T-helper 1 cell treated with Interleukin-12 subunit alpha and Interleukin-12 subunit beta and Interleukin-4 antibody, amounts not matched to agents 30 μg/mL and 1 μg/mL, for 36 hours (primary cell): ENCODE data around the gene L3HYPDH.

ENCODE experiments used
- H3K27ac Mint-ChIP-seq: one replicate; pipeline ENCODE4 v1.8.0; 2021; ENCODE audit warnings: mild to moderate bottlenecking, mixed read lengths
- H3K27me3 Mint-ChIP-seq: one replicate; pipeline ENCODE4 v1.8.0; 2021; ENCODE audit warnings: low read depth, mixed read lengths
- H3K36me3 Mint-ChIP-seq: one replicate; pipeline ENCODE4 v1.8.0; 2021; ENCODE audit warnings: low read depth, mixed read lengths
- H3K4me1 Mint-ChIP-seq: one replicate; pipeline ENCODE4 v1.8.0; 2021; ENCODE audit warnings: low read depth, mixed read lengths
- H3K4me3 Mint-ChIP-seq: one replicate; pipeline ENCODE4 v1.8.0; 2021; ENCODE audit warnings: mild to moderate bottlenecking, moderate library complexity, mixed read lengths
- H3K9me3 Mint-ChIP-seq: one replicate; pipeline ENCODE4 v1.8.0; 2021; ENCODE audit warnings: mixed read lengths

Gene L3HYPDH

DNA sequence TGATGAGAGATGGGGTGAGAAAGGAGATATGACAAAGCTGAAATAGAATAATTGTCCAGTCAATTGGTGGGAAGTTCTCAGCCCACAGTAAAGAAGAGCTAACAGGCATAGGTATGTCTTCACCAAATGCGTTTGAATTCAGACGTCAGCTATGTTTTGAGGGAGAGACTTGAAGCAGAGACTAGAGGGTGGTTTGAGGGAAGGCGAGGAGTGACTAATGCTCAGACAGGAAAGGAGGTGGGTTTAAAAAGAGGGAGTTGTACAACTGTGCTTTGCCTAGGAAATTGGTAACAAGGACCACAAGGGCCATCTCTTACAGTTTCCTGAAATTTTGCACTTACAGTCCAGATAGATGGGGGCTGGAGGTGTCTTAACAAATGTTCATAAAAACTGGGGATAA is 6.5 kb upstream of the L3HYPDH start:
- Mint-ChIP-seq H3K4me1 (peaks cover 34% of the 10 kb centered on the region), H3K9me3 (no peaks in the 10 kb centered on the region), H3K27me3 (no peaks in the 10 kb centered on the region), H3K27ac (no peak overlapping the region), H3K36me3 (peaks cover 49% of the 10 kb centered on the region), H3K4me3 (no peak overlapping the region)

DNA sequence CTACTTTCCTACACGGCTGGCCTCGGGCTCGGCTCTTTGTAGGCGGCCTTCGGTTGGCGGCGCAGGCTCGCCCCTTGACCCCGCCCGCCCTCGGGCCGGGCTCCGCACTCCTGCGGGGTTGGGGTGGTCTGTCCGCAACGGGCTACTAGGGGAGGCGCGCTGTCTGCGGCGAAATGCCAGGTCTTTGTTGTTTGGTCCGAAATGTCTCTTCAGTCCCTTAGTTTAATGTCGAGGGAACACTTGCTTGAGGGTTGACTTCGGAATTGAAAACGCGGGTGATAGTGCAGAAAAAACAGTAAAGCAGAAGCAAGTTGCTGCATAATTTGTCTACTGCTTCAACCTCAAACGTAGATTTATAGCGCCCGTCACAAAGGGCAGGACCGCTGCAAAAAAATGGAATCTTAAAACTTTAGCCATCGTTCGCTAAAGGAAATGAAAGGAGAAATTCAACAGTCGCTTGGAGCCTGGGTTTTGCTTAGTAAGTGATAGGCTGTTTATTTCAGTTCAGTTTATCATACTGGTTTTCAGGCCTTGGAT is 499 bp upstream of the L3HYPDH start:
- peaks cover 55% of the 10 kb centered on the region for H3K4me1 Mint-ChIP-seq

DNA sequence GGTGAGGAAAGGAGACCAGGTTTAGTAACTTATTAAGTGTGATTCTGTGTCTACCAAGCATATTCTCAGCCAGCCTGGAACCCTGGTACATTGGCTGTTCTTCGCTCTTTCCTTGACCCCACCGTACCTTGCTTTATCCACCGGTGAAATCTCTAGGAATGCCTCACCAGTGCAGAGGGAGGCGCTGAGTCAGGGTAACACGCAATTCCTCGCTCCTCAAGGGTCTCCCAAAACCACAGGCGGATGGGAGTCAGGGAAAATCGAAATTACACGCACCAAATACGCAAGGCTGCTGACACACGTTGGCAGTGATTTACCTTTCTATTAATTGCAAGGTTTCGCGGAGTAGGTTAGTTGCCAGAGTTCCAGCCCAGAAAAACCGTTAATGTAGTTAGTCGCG is 845 bp downstream of the L3HYPDH start:
- Mint-ChIP-seq H3K4me1 (peaks cover 46% of the 10 kb centered on the region), H3K27me3 (no peaks in the 10 kb centered on the region), H3K36me3 (peaks cover 5% of the 10 kb centered on the region), H3K9me3 (no peaks in the 10 kb centered on the region), H3K27ac (peak overlapping the region; percentile 37), H3K4me3 (peak overlapping the region; percentile 92)

More for the DNA sequence above, 499 bp upstream of the L3HYPDH start:
- Mint-ChIP-seq H3K36me3 (peaks cover 17% of the 10 kb centered on the region), H3K27ac (peak overlapping the region; percentile 91), H3K27me3 (no peaks in the 10 kb centered on the region), H3K9me3 (no peaks in the 10 kb centered on the region), H3K4me3 (peak overlapping the region; percentile 92)

DNA sequence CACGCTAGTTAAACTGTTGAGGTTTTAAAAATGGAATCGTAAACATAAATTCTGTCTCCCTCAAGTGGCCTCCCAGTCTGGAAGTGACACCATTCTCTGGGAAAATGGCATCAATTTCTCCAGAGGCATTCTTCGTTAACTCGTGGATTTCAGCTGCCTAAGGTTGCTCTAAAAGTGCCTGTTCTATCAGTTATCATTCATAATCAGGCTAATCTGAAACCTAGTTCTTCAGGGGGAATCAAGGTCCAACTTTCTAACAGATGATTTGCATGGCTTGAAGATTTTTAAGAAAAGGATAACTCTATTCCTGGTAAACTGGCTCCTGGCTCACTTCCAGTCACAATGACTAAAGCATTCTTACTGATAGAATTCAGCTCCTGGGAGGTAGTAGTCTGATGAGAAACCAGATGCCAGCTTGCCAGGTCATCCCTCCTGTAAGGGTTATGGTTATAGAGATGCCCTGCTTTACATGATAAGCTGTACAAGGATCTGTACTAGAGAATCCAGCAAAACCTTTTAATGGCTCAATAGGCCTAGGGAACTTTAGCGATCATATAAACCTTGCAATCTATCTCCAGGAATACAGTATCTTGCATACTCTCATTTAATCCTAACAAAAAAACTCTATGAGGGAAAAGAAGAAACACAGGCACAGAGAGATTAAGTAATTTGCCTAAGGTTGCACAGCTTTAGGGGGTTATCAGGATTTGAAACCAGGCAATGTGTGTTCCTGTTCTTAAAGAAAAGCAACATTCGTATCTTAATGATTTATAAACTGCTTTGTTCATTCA is 1.5 kb downstream of the L3HYPDH start:
- Mint-ChIP-seq H3K4me3 (peak overlapping the region; percentile 92), H3K27me3 (no peaks in the 10 kb centered on the region), H3K4me1 (peaks cover 44% of the 10 kb centered on the region), H3K27ac (peak overlapping the region; percentile 37), H3K9me3 (no peaks in the 10 kb centered on the region), H3K36me3 (peaks cover 4% of the 10 kb centered on the region)

DNA sequence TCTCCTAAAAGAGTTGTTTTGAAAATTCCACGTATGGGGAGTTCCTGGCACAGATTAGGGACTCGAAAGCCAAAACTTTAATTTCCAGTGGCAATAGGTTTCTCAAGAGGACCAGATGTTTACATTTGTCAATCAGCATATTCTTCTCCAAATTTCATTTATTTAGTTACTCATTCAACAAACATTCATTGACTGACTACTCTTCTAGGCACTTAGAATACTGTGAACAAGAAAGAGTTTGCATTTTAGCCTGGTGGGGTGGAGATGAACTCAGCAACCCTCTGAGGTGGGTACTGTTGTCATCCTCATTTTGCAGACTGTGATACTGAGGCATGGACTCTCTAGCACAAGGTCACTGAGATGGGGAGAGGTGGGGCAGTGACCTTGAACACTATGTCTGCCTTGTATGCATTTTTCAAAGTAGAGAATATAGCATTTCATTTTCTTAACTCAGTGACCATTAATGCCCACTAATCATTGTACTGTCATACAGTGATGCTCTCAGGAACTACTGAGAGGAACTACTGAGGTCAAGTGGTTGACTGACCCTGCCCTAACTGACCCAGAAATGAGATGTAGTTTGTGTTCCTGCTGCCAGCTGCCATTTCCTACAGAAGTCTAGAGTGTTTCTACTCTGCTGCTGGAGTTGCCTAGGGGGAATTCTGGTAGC is 2.2 kb downstream of the L3HYPDH start:
- Mint-ChIP-seq H3K27me3 (no peaks in the 10 kb centered on the region), H3K9me3 (no peaks in the 10 kb centered on the region), H3K36me3 (peaks cover 2% of the 10 kb centered on the region), H3K27ac (no peak overlapping the region), H3K4me1 (peaks cover 42% of the 10 kb centered on the region), H3K4me3 (peak overlapping the region; percentile 92)

DNA sequence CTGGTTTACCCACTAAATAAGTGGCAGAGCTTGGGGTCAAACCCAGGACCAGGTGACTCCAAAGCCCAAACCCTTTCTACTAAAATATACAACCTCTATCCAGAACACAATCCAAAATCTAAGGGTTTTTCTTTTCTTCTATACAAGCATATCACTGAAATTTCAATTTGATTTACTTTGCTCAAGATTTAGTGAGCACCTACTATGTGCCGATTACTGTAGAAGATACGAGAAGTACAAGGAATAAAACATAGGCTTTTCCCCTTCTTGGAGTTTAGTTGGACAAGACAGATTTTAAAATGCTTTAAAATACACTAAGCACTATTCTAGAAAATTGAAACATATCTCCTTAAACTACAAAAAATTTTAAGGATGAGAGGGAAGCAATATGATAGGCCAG is 2.8 kb downstream of the L3HYPDH start:
- H3K36me3 Mint-ChIP-seq = peaks cover 2% of the 10 kb centered on the region
- no peaks in the 10 kb centered on the region for H3K9me3 Mint-ChIP-seq
- no peaks in the 10 kb centered on the region for H3K27me3 Mint-ChIP-seq
- no peak overlapping the region for H3K4me3 Mint-ChIP-seq
- no peak overlapping the region for H3K27ac Mint-ChIP-seq
- peaks cover 41% of the 10 kb centered on the region for H3K4me1 Mint-ChIP-seq

DNA sequence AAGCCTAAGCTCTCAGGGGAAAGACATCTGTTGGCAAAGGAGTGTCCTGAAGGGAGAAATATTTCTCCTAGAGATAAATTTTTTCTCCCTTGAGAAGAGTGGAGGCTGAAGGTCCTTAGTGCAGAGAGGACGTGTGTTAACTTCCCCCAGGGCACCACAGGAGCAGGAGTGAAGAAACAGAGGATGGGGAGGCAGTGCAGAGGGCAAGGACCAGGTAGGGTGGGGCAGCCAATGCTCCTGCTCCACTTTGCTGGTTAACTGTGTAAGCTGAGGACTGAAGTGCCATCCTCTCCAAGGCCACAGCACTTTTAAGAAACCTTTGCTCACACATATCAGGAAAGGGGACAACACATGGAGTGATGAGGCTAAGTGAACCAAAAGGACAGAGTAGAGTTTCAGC is 4.0 kb downstream of the L3HYPDH start:
- peak overlapping the region; percentile 16 for H3K27ac Mint-ChIP-seq
- H3K4me1 Mint-ChIP-seq = peaks cover 37% of the 10 kb centered on the region
- peaks cover 2% of the 10 kb centered on the region for H3K36me3 Mint-ChIP-seq
- peak overlapping the region; percentile 28 for H3K4me3 Mint-ChIP-seq
- no peaks in the 10 kb centered on the region for H3K9me3 Mint-ChIP-seq
- H3K27me3 Mint-ChIP-seq = no peaks in the 10 kb centered on the region

DNA sequence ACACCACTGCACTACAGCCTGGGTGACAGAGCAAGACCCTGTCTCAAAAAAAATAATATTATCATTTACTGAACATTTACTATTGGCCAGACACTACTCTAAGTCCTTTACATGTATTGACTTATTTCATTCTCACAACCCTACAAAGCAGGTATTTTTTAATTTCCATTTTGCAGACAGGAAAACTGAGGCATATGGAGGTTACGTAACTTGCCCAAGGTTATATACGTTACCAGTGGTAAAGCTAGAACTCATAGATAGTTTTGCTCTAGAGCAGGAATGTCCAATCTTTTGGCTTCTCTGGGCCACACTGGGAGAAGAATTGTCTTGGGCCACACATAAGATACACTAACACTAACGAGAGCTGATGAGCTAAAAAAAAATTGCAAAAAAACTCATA is 5.7 kb downstream of the L3HYPDH start:
- Mint-ChIP-seq H3K36me3 (peaks cover 4% of the 10 kb centered on the region), H3K9me3 (no peaks in the 10 kb centered on the region), H3K4me1 (peaks cover 36% of the 10 kb centered on the region), H3K27ac (no peak overlapping the region), H3K4me3 (no peak overlapping the region), H3K27me3 (no peaks in the 10 kb centered on the region)

DNA sequence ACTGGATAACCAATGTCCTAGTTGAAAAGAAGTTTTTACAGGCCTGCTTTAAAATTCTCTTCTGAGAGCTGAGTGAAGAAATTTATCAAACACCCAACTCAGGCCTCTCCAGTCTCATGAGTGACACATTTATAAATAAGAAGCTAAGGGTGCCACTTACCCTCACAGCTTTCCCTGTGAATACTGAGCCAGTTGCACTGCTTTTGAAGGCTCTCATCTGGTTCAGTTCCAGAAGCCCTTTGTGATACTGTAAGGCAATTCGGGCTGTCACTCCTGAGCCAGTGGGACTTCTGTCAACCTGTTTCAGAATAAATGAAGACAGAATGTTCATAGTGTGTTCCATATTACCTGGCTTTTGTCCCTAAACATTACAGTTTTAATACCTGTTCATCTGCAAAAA is 8.5 kb downstream of the L3HYPDH start:
- H3K9me3 Mint-ChIP-seq = no peaks in the 10 kb centered on the region

DNA sequence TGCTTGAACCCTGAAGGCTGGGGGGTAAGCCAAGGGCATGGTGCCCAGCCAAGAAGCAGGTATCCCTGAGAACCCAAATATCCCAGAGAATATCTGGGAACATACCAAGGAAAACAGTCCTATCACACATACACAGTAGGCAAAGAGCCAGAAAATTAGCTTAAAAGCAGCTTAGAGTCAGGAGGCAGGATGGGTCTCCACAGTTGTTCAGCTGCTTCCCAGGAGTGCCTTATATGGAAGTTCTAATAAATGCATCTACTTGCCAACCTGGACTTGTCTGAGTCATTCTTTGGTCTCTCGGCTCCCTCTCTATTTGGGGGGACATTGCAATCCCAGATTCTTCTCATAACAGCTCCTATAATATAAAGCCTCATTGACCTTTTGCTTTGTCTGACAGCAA is 10.0 kb downstream of the L3HYPDH start:
- Mint-ChIP-seq H3K36me3 (peaks cover 5% of the 10 kb centered on the region), H3K4me1 (peaks cover 2% of the 10 kb centered on the region), H3K27me3 (no peaks in the 10 kb centered on the region), H3K9me3 (no peaks in the 10 kb centered on the region), H3K4me3 (no peak overlapping the region), H3K27ac (no peak overlapping the region)

More for the DNA sequence above, 8.5 kb downstream of the L3HYPDH start:
- peaks cover 10% of the 10 kb centered on the region for H3K4me1 Mint-ChIP-seq
- H3K27ac Mint-ChIP-seq = no peak overlapping the region
- H3K27me3 Mint-ChIP-seq = no peaks in the 10 kb centered on the region
- peaks cover 7% of the 10 kb centered on the region for H3K36me3 Mint-ChIP-seq
- H3K4me3 Mint-ChIP-seq = no peak overlapping the region

DNA sequence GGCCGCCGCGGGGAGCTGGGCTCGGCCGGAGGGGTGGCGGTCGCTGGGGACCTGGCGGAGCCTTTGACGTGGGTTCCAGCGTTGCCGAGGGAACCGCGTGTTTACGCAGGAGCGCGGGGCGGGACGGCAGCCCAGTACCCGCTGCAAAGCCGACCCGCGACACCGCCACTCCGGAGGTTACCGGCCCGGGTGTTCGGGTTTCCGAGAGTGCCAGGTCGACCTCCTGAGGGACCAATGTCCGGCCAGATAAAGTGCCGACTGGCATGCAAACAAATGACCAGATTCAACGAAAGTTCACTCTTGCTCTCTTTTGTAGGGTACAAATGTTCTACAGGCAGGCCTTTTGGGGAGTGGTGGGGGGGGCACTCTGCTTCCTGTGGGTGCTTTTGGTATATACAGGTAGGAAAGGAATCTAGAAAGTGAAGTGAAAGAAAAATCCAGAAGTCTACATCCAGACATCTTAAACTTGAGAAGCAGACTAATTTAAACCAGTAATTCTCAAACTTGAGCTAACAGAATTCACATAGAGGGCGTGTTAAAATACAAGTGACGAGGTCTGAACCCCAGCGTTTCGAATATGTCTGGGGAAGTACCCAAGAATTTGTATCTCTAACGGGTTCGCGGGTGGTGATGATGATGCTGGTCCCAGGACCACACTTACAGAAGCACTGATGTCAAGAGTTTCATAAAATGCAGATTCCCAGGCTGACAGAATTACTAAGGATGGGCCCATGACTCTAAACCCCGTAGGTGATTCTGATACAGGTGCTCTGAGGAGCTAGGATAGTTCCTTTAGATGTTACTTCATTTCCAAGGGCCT is 18.7 kb downstream of the L3HYPDH start, which contains the start of gene GPR135:
TSS of gene GPR135 (minus strand) at position 65 of the 820 bp plus-strand sequence. CDS start 154 bp downstream, outside the sequence.
- Mint-ChIP-seq H3K36me3 (no peaks in the 10 kb centered on the region), H3K27me3 (peaks cover 16% of the 10 kb centered on the region), H3K4me3 (peak within 1 kb of the TSS; percentile 85), H3K27ac (peak within 1 kb of the TSS; percentile 32), H3K9me3 (no peaks in the 10 kb centered on the region), H3K4me1 (peaks cover 3% of the 10 kb centered on the region)

DNA sequence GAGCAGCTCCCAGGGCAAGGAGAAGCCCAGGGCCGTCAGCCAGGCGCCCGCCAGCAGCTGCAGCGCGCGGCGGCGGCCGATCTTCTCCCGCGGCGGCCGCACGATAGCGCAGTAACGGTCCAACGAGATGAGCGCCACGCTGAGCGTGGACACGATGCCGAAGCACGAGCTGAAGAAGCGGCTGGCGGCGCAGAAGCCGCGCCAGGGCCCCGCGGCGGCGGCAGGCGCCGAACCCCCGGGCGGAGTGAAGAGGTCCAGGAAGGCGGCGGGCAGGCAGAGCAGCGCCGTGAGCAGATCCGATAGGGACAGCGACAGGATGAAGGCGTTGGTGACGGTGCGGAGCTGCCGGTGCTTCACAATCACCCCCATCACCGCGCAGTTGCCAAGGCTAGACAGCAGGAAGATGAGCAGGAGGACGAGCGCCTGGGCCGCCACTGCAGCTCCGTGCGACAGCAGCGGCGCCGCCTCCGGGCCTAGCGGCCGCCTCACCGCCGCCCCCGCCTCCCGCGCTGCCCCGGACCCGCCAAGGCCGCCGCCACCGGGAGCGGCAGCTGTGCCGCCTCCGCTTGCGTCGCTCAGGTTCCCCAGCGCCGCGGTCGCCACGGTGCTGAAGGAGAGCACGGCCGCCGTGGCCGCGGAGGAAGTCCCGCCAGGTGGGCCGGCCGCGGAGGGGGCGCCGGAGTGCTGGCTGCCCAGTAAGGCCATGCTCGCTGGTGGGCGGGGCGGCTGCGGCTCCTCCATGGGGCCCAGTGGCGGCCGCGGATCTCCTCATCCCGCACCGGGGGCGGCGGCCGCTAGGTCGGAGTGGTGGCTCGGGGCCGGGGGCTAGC is 19.5 kb downstream of the L3HYPDH start:
- H3K4me1 Mint-ChIP-seq = peaks cover 3% of the 10 kb centered on the region
- peak overlapping the region; percentile 85 for H3K4me3 Mint-ChIP-seq
- peaks cover 19% of the 10 kb centered on the region for H3K27me3 Mint-ChIP-seq
- H3K9me3 Mint-ChIP-seq = no peaks in the 10 kb centered on the region
- no peaks in the 10 kb centered on the region for H3K36me3 Mint-ChIP-seq
- no peak overlapping the region for H3K27ac Mint-ChIP-seq

DNA sequence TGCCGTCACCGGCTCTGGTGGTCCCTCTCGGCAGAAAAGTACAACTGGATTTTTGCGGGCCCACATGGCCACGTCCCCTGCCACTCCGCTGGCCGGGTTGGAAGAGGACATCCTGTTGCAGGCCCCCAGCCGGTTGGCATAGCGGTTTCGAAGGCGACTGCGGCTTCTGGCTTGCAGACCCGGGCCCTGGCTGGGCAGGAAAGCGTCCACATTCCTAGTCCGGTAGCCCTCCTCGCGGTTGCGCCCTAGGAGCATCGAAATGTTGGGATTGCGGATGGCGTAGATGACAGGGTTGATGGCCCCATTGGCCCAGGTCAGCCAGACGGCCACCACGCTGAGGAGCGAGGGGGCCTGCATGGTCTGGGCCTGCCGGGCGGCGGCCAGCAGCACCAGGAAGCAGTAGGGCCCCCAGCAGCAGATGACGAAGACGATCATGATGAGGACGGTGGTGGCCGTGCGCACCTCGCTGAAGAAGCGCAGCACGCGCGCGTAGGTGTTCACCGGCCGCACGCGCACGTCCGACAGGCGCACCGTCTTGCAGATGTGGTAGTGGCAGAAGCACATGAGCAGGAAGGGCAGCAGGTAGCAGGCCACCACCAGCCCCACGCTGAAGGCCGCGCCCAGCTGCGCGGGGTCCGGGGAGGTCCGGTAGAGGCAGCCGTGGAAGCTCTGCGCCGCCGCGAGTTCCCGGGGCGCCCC is 20.3 kb downstream of the L3HYPDH start:
- Mint-ChIP-seq H3K9me3 (no peaks in the 10 kb centered on the region), H3K4me1 (peaks cover 3% of the 10 kb centered on the region), H3K36me3 (no peaks in the 10 kb centered on the region), H3K4me3 (peak overlapping the region; percentile 85), H3K27me3 (peaks cover 26% of the 10 kb centered on the region), H3K27ac (no peak overlapping the region)
